ENCODE measurements around the gene NOC3L. TPM values are rescaled to one million over a fixed set of nuclear protein-coding genes. Genes with fewer than 3 reads are reported as not detected.

NOC3L gene
- total RNA-seq, 1 experiment from 2014 or later, result 48.2 TPM

DNA sequence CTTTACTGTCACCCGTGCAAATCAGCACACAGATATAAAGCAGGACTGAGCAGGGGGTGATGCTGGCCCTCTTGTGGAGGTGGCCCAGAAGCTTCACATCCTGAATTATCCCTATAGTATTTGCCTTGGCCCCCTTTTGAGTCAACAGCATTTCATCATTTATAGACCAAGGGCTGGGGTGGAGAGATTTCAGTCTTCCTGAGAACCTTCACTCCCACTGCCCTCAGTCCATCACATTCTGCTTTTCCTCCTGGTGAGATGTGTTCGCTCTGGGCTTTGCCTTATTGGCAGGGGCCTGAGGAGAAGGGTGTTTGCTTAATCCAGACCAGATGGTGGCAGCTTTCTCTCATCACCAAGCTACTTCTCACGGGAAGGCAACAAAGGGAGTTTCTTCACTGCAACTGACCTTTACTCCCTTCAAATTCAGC is 47.7 kb downstream of the NOC3L start:
- in situ Hi-C loops (cut with HindIII; ENCODE audit: low sequenced_read_pairs), result no loop called here
- DNase-seq (ENCODE audit: low spot score), result no peak

DNA sequence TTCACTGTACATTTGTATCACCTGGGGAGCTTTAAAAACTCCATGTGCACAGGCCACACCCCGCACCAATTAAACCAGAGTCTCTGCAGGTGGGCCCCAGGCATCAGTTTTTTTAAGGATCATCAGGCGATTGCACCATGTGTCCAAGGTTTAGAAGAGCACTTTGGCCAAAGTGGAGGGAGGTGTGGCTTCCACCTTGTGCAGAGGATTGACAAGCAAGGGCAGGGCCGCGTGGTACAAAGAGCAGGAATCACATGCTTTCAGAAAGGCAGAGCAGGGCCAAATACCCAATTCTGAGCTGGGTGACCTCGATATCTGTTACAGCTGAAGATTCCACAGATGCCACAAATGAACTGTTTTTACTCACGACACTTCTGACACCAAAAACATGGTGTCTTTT is 52.4 kb downstream of the NOC3L start:
- in situ Hi-C loops (cut with HindIII; ENCODE audit: low sequenced_read_pairs), result no loop called here
- DNase-seq (ENCODE audit: low spot score), result no peak

- DNase-seq (ENCODE audit: low spot score), result no peak
- in situ Hi-C loops (cut with HindIII; ENCODE audit: low sequenced_read_pairs), result no loop called here
Observed at GRCh38 chr10:94308866-94309265, 53.9 kb downstream of the NOC3L start.

DNA sequence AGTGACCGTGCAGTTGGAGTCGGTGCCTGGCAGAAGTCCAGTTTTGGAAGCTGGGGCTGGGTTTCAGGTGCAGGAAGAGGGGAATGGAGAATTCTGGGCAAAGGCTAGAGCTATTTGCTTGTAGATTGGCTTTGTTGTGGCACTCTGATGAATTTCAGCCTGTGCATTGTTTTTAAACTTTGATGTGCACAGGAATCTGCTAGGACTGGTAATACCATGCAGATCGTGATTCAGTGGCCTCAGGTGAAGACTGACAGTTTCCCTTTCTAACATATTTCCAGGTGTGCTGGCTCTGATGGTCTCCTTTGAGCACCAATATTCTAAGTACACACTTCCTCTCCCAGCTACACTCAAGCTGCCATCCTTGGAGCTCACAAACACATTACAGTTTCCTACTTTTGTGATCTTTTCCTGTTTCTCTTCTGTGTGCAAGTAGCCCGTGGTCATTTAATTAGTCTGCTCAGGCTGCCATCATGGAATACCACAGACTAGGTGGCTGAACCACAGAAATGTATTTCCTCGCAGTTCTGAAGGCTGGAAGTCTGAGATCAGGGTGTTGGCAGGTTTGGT is 55.6 kb downstream of the NOC3L start:
- DNase-seq (ENCODE audit: low spot score), result no peak
- in situ Hi-C loops (cut with HindIII; ENCODE audit: low sequenced_read_pairs), result no loop called here

DNA sequence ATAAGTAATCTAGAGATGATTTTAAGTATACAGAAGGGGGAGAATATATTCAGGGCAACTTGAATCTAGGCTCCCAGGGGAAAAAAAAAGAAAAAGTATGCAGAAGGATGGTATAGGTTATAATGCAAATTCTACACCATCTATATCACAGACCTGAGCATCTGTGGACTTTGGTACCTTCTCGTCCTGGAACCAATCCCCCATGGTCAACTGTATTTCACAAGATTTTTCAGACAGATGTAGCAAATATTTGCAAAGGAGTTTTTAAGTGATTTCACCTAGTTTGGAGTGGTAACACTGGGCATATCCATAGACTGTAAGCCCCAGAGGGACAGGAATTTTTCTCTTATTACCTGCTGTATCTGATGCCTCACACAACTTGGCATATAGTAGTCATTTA is 58.8 kb downstream of the NOC3L start:
- in situ Hi-C loops (cut with HindIII; ENCODE audit: low sequenced_read_pairs), result no loop called here
- DNase-seq (ENCODE audit: low spot score), result no peak

DNA sequence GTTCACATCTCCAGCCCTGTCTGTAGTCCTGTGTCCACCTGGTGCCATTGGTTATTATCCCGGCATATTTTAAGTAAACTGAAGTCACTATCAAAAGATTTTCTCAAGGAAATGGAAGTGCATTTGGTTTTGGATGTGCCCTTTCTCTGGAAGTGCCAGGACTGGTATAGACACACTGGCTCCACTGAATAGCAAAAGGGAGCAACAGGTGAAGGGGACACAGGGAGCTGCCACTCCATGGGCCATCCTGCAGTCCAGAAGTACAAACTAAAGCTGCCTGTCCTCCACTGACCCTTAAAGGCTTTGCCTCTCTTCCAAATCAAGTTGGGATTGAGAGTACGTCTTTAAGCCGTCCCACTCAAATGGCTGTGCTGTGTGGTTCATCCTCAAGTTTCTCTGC is 62.7 kb downstream of the NOC3L start:
- in situ Hi-C loops (cut with HindIII; ENCODE audit: low sequenced_read_pairs), result no loop called here
- DNase-seq (ENCODE audit: low spot score), result no peak

DNA sequence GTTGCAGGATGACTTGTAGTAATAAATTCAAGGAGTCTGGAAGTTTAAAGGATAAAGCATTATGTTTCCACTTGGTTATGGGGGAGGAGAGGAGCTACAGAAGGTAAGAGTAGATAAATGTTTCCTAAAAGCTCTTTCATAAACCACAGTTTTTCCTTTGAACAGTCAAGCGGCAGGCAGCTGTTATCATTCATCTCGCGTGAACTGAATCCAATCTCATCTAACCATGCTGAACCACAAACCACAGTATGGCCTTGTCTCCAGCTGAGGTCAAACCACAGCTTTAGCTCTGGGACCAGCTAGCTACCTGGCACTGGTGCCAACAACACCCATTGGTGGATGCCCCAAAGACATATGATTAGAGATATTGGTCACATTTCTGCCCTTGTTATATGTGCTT is 63.3 kb downstream of the NOC3L start:
- in situ Hi-C loops (cut with HindIII; ENCODE audit: low sequenced_read_pairs), result no loop called here
- no peak for DNase-seq (ENCODE audit: low spot score)

DNA sequence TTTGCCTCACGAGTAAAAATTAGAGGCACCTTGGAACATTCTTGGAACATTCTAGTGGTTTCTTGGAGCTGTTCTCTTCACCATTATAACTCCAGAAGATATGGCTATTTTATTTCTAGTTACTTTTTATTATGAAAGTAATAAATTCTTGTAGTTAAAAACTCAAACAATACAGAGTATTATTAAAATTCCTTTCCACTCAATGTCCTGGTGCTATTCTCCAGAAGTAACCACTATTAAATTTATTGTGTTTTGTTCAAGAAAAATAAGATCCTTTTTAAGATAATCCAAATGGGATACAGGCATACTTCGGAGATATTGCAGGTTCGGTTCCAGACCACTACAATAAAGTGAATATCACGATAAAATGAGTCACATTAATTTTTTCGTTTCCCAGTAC is 68.6 kb downstream of the NOC3L start:
- DNase-seq (ENCODE audit: low spot score), result no peak
- in situ Hi-C loops (cut with HindIII; ENCODE audit: low sequenced_read_pairs), result no loop called here

DNA sequence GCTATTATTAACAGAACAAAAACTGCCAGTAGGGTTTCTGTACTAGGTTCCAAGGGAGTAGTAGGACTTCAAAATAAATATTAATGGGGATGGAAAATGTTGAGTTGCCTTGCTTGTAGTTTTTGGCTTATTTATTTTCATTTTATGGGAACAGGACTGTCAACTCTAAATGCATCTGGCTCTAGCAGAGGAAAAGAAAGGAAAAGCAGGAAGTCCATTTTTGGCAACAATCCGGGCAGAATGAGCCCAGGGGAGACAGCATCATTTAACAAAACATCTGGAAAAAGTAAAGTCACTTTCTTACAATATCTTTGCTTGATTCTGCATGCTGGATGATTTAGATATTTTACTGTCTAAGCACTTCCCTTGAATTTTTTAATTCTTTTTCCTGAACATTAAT is 69.4 kb downstream of the NOC3L start:
- no peak for DNase-seq (ENCODE audit: low spot score)
- in situ Hi-C loops (cut with HindIII; ENCODE audit: low sequenced_read_pairs), result no loop called here

DNA sequence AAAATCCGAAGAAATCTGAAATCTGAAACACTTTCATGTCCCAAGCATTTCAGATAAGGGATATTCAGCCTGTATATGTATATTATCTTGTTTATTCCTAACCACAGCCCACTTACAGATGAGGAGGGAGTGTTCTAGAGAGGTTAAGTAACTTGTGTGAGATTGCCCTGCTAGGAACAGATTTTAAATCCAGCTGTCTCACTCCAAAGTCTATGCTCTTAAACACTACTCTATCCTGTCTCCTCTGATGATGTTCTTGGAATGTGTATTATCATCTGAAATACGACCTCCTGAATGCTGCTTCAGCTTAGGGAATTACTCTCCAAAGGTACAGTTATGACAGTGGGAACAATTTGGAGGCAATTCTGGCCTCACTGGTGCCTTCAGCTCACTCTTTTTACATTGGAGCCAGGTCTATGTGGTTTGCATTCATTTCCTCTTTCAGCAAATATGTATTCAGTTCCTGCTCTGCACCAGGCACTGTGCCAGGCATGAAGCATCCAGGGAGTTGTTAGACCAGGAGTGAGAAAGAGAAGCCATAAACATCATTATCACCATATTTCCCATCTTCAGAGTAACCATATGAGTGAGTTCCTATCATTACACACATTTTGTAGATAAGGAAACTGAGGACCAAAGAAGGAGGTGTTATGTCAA is 70.2 kb downstream of the NOC3L start:
- no peak for DNase-seq (ENCODE audit: low spot score)
- in situ Hi-C loops (cut with HindIII; ENCODE audit: low sequenced_read_pairs), result no loop called here

- in situ Hi-C loops (cut with HindIII; ENCODE audit: low sequenced_read_pairs), result no loop called here
- DNase-seq (ENCODE audit: low spot score), result peak; percentile 24
Observed at GRCh38 chr10:94288361-94289101, 74.2 kb downstream of the NOC3L start.

GRCh38 chr10:94287336-94287735 is 75.4 kb downstream of the NOC3L start:
- no peak for DNase-seq (ENCODE audit: low spot score)
- in situ Hi-C loops (cut with HindIII; ENCODE audit: low sequenced_read_pairs), result no loop called here

- in situ Hi-C loops (cut with HindIII; ENCODE audit: low sequenced_read_pairs), result no loop called here
- no peak for DNase-seq (ENCODE audit: low spot score)
Observed at GRCh38 chr10:94286901-94287300, 75.8 kb downstream of the NOC3L start.

DNA sequence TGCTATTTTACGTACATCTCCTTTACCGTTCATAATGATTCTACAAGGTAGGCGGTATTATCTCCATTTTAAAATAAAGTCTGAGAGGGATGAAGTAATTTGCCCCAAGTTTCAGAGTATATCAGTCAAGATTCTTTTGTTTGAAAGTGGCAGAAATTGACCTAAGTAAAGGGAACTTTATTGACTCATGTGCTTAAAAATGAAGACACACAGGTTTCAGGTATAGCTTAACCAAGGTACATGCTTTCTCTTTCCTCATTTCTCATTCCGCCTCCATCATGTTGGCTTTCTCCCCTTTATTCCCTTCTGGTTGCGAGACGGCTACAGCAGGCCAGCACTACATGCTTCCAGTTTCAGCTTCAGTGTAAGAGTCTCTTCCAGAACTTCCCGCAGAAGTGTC is 77.5 kb downstream of the NOC3L start:
- no peak for DNase-seq (ENCODE audit: low spot score)
- in situ Hi-C loops (cut with HindIII; ENCODE audit: low sequenced_read_pairs), result no loop called here

Other genes starting within 250 kb of the NOC3L start
- gene TBC1D12, start 39.6 kb upstream of the NOC3L start, total RNA-seq (2014; rRNA removed; shearing (Covaris generic)), result 14.9 and 17.8 TPM in 2 replicates
- 51.8 and 83.2 TPM in 2 replicates for gene HELLS, start 182.8 kb upstream of the NOC3L start, total RNA-seq (2014; rRNA removed; shearing (Covaris generic))